SK-N-SH (cell line): Measurements from ENCODE around the gene BAZ1A. TPM values are rescaled to one million over a fixed set of nuclear protein-coding genes. Genes with fewer than 3 reads are reported as not detected.
A peak's percentile ranks its signal among the peaks of the same experiment; 100 is the strongest.

Source experiments
- CTCF ChIA-PET: fragments of 300-600, 350-600 bp; formaldehyde crosslinking; extraction: SDS; loops from one replicate; lab custom pipeline; 2021; lab: Yijun Ruan, JAX
- POLR2A ChIA-PET: fragments of 350-600 bp; sonication (Branson Sonifier 250); formaldehyde crosslinking; extraction: SDS; loops from one replicate; lab custom pipeline; 2020; ENCODE audit warnings: antibody characterized with exemption, inconsistent platforms; lab: Yijun Ruan, JAX
- DNase-seq: peaks from one replicate; pipeline ENCODE4 v3.0.0; 2012
- H2AFZ ChIP-seq: fragments of 200-600 bp; sonication (generic); 2 replicates; pipeline ENCODE4 v1.8.1; 2016; ENCODE audit warnings: antibody characterized with exemption, mild to moderate bottlenecking, low read depth
- H3F3A ChIP-seq: fragments of 200-600 bp; sonication (generic); replicated peaks from 2 replicates; pipeline ENCODE3; 2016; ENCODE audit warnings: antibody characterized with exemption, mild to moderate bottlenecking; ENCODE audit not compliant: insufficient read depth
- H3K27ac ChIP-seq, 2 experiments: fragments of 200-500 bp in 1 of 2; fragments of 200-600 bp in 1 of 2; sonication (Bioruptor generic) in 1 of 2; sonication (generic), shearing (Covaris generic) in 1 of 2; 2 replicates each; pipeline versions ENCODE4 v1.5.1 to v1.6.1; 2014 to 2016; ENCODE audit warnings: low read depth in 2 of 2, inconsistent platforms in 1 of 2, low read length in 1 of 2, mild to moderate bottlenecking in 1 of 2, mixed read lengths in 1 of 2
- H3K27me3 ChIP-seq: fragments of 200-600 bp; sonication (generic), shearing (Covaris generic); 2 replicates; pipeline ENCODE4 v1.6.1; 2016; ENCODE audit warnings: mixed run types; ENCODE audit not compliant: insufficient read depth
- H3K36me3 ChIP-seq, 2 experiments: fragments of 200-500 bp in 1 of 2; fragments of 200-600 bp in 1 of 2; sonication (Bioruptor generic) in 1 of 2; sonication (generic) in 1 of 2; replicated peaks in 1 of 2; 2 replicates each; pipeline versions ENCODE3 to v1.5.1; 2014 to 2016; ENCODE audit warnings: low read length in 1 of 2, mild to moderate bottlenecking in 1 of 2; ENCODE audit not compliant: insufficient read depth in 2 of 2, control insufficient read depth in 1 of 2
- H3K4me1 ChIP-seq, 2 experiments: fragments of 200-500 bp in 1 of 2; fragments of 200-600 bp in 1 of 2; sonication (Bioruptor generic) in 1 of 2; sonication (generic), shearing (Covaris generic) in 1 of 2; 2 replicates each; pipeline versions ENCODE4 v1.5.1 to v1.6.1; 2014 to 2016; ENCODE audit warnings: low read depth in 1 of 2, low read length in 1 of 2, mixed run types in 1 of 2; ENCODE audit not compliant: insufficient read depth in 2 of 2, control insufficient read depth in 1 of 2
- H3K4me2 ChIP-seq: fragments of 200-600 bp; sonication (generic), shearing (Covaris generic); 2 replicates; pipeline ENCODE4 v1.6.1; 2017; ENCODE audit warnings: mixed run types
- H3K4me3 ChIP-seq, 2 experiments: fragments of 200-500 bp in 1 of 2; fragments of 200-600 bp in 1 of 2; sonication (Bioruptor generic) in 1 of 2; sonication (generic), shearing (Covaris generic) in 1 of 2; 2 replicates each; pipeline versions ENCODE4 v1.5.1 to v1.8.1; 2014 to 2016; ENCODE audit warnings: low read depth in 2 of 2, inconsistent platforms in 1 of 2, low read length in 1 of 2, mild to moderate bottlenecking in 1 of 2, mixed read lengths in 1 of 2, moderate library complexity in 1 of 2
- H3K79me2 ChIP-seq: fragments of 200-600 bp; sonication (generic); 2 replicates; pipeline ENCODE4 v1.8.1; 2017; ENCODE audit warnings: mild to moderate bottlenecking; ENCODE audit not compliant: insufficient read depth
- H3K9ac ChIP-seq: fragments of 200-600 bp; sonication (generic); 2 replicates; pipeline ENCODE4 v1.6.1; 2017; ENCODE audit warnings: mixed run types
- H3K9me2 ChIP-seq: fragments of 200-600 bp; sonication (generic); 2 replicates; pipeline ENCODE4 v1.6.1; 2017; ENCODE audit warnings: mixed run types
- H3K9me3 ChIP-seq: fragments of 200-600 bp; sonication (generic); 2 replicates; pipeline ENCODE4 v1.6.1; 2017; ENCODE audit warnings: mixed run types, mild to moderate bottlenecking, moderate library complexity
- H4K20me1 ChIP-seq: fragments of 200-600 bp; sonication (generic); 2 replicates; pipeline ENCODE4 v1.6.1; 2017; ENCODE audit warnings: mild to moderate bottlenecking, mixed run types; ENCODE audit not compliant: insufficient read depth
- GABPA ChIP-seq: IDR thresholded peaks from 2 replicates; pipeline ENCODE4 v1.4.0; 2012; ENCODE audit warnings: low read depth, mild to moderate bottlenecking
- JUND ChIP-seq: IDR thresholded peaks from 2 replicates; pipeline ENCODE4 v1.4.0; 2012
- NFIC ChIP-seq: IDR thresholded peaks from 2 replicates; pipeline ENCODE4 v1.4.0; 2012; ENCODE audit warnings: borderline replicate concordance
- POLR2AphosphoS5 ChIP-seq: IDR thresholded peaks from 2 replicates; pipeline ENCODE4 v1.6.1; 2012; ENCODE audit warnings: low read depth, low read length
- RAD21 ChIP-seq: IDR thresholded peaks from 2 replicates; pipeline ENCODE4 v1.6.1; 2012; ENCODE audit warnings: mild to moderate bottlenecking, low read length
- RCOR1 ChIP-seq: fragments of 150-350 bp; IDR thresholded peaks from 2 replicates; pipeline ENCODE4 v1.6.1; 2017; ENCODE audit warnings: antibody characterized with exemption, low read length
- RFX5 ChIP-seq: IDR thresholded peaks from 2 replicates; pipeline ENCODE4 v1.6.1; 2012; ENCODE audit warnings: mild to moderate bottlenecking, improper control_type of control experiment, low read length
- RXRA ChIP-seq: IDR thresholded peaks from 2 replicates; pipeline ENCODE4 v1.4.0; 2012; ENCODE audit warnings: low read depth, mild to moderate bottlenecking, borderline replicate concordance
- SMC3 ChIP-seq: IDR thresholded peaks from 2 replicates; pipeline ENCODE4 v1.6.1; 2012; ENCODE audit warnings: low read depth, low read length, improper control_type of control experiment
- TCF12 ChIP-seq: IDR thresholded peaks from 2 replicates; pipeline ENCODE4 v1.4.0; 2012
- TEAD4 ChIP-seq: IDR thresholded peaks from 2 replicates; pipeline ENCODE4 v1.4.0; 2012; ENCODE audit warnings: mild to moderate bottlenecking, borderline replicate concordance; ENCODE audit not compliant: insufficient read depth
- USF1 ChIP-seq: IDR thresholded peaks from 2 replicates; pipeline ENCODE4 v1.4.0; 2012; ENCODE audit warnings: low read depth, borderline replicate concordance
- YY1 ChIP-seq: IDR thresholded peaks from 2 replicates; pipeline ENCODE4 v1.4.0; 2012; ENCODE audit warnings: low read depth, mild to moderate bottlenecking
- WGBS: methylation state at CpG from one replicate; pipeline ENCODE4 v1.1.6; 2017; ENCODE audit warnings: low lambda C conversion rate; 5-methylcytosine and 5-hydroxymethylcytosine counted together
- polyA plus RNA-seq, 3 experiments: library from polyadenylated mRNA; depleted of rRNA; stranded (reverse); fragments of >200 nt; gene quantifications; 2 replicates each; pipeline ENCODE4 v1.2.3, GENCODE V29; 2012
- TF ChIP-seq, protein P1 (sequence below): IDR thresholded peaks from 2 replicates; pipeline ENCODE4 v1.6.1; 2012; ENCODE audit warnings: mild to moderate bottlenecking, low read depth, low read length, moderate library complexity
- TF ChIP-seq, protein P2 (sequence below): fragments of 200-600 bp; sonication (generic); IDR thresholded peaks from 2 replicates; pipeline ENCODE4 v1.6.1; 2017; ENCODE audit warnings: antibody characterized with exemption, mild to moderate bottlenecking, moderate library complexity

BAZ1A gene
- polyA plus RNA-seq, 1 of the 3 experiments (the other 2 are of a cell fraction) = 17.4 TPM

- H3K36me3 ChIP-seq = peaks cover 15 to 25% of the 10 kb centered on the region in 2 experiments
- no peak for TF ChIP-seq POLR2AphosphoS5
- no peak for TF ChIP-seq RAD21
- TF ChIP-seq, protein P1, sequence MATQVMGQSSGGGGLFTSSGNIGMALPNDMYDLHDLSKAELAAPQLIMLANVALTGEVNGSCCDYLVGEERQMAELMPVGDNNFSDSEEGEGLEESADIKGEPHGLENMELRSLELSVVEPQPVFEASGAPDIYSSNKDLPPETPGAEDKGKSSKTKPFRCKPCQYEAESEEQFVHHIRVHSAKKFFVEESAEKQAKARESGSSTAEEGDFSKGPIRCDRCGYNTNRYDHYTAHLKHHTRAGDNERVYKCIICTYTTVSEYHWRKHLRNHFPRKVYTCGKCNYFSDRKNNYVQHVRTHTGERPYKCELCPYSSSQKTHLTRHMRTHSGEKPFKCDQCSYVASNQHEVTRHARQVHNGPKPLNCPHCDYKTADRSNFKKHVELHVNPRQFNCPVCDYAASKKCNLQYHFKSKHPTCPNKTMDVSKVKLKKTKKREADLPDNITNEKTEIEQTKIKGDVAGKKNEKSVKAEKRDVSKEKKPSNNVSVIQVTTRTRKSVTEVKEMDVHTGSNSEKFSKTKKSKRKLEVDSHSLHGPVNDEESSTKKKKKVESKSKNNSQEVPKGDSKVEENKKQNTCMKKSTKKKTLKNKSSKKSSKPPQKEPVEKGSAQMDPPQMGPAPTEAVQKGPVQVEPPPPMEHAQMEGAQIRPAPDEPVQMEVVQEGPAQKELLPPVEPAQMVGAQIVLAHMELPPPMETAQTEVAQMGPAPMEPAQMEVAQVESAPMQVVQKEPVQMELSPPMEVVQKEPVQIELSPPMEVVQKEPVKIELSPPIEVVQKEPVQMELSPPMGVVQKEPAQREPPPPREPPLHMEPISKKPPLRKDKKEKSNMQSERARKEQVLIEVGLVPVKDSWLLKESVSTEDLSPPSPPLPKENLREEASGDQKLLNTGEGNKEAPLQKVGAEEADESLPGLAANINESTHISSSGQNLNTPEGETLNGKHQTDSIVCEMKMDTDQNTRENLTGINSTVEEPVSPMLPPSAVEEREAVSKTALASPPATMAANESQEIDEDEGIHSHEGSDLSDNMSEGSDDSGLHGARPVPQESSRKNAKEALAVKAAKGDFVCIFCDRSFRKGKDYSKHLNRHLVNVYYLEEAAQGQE = no peak
- no peak for TF ChIP-seq TCF12
- no peak for TF ChIP-seq USF1
- no peak for TF ChIP-seq YY1
- TF ChIP-seq, protein P2, sequence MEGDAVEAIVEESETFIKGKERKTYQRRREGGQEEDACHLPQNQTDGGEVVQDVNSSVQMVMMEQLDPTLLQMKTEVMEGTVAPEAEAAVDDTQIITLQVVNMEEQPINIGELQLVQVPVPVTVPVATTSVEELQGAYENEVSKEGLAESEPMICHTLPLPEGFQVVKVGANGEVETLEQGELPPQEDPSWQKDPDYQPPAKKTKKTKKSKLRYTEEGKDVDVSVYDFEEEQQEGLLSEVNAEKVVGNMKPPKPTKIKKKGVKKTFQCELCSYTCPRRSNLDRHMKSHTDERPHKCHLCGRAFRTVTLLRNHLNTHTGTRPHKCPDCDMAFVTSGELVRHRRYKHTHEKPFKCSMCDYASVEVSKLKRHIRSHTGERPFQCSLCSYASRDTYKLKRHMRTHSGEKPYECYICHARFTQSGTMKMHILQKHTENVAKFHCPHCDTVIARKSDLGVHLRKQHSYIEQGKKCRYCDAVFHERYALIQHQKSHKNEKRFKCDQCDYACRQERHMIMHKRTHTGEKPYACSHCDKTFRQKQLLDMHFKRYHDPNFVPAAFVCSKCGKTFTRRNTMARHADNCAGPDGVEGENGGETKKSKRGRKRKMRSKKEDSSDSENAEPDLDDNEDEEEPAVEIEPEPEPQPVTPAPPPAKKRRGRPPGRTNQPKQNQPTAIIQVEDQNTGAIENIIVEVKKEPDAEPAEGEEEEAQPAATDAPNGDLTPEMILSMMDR = no peak
- peak; percentile 18; the same call in 1 of the 2 replicates for TF ChIP-seq NFIC
- TF ChIP-seq, all 33 proteins: peak for 1
- Histone ChIP-seq H3K4me2 (peak overlapping the region; percentile 69), H3F3A (peaks cover 58% of the 10 kb centered on the region), H3K9ac (peak overlapping the region; percentile 51; the same call in 1 of the 2 replicates), H3K4me3 (peak overlapping the region in 1 of 2 experiments; percentile 10; a peak in 1 of 4 replicates), H3K79me2 (peaks cover 63% of the 10 kb centered on the region), H3K9me2 (no peaks in the 10 kb centered on the region), H2AFZ (no peak overlapping the region), H3K9me3 (no peaks in the 10 kb centered on the region), H3K27me3 (no peaks in the 10 kb centered on the region), H3K27ac (peak overlapping the region; percentile 81 to 90; a peak in 3 of 4 replicates), H4K20me1 (0 out of 2 replicates have a peak, but pooled peaks cover 3% of the 10 kb centered on the region), H3K4me1 (peaks cover 24 to 27% of the 10 kb centered on the region in 2 experiments)
- 88% methylated on average over 1 of the region's 1 CpG for WGBS
- DNase-seq = no peak
- ChIA-PET POLR2A (no interaction called here), CTCF (interaction anchor here (0.6 to 5.5 kb wide), 5 partner anchors 10 to 623 kb away, joined by 3 to 56 read pairs (median 8); no protein-coding TSS in a partner anchor)
Measured at GRCh38 chr14:34710006-34710405, 165.2 kb downstream of the BAZ1A start.

- TF ChIP-seq JUND (no peak), RFX5 (no peak), RCOR1 (no peak), NFIC (no peak), TEAD4 (no peak), RAD21 (no peak), RXRA (no peak), SMC3 (no peak), GABPA (no peak)
- TF ChIP-seq, protein P1 = no peak
- H3K27ac ChIP-seq = 0 out of 4 replicates have a peak overlapping the region, but pooled peaks of 1 of the 2 experiments have one; percentile 19
- no peak overlapping the region for H3K9ac ChIP-seq
- 0 out of 2 replicates have a peak, but pooled peaks cover 3% of the 10 kb centered on the region for H4K20me1 ChIP-seq
- H3K79me2 ChIP-seq = peaks cover 47% of the 10 kb centered on the region
- H3K9me3 ChIP-seq = no peaks in the 10 kb centered on the region
- CTCF ChIA-PET = interaction anchor here (3.7 kb wide), 1 partner anchor 15 kb away, joined by 20 read pairs; no protein-coding TSS in a partner anchor
- H3K4me2 ChIP-seq = no peak overlapping the region
- H3F3A ChIP-seq = peaks cover 47% of the 10 kb centered on the region
- H3K36me3 ChIP-seq = peaks cover 12 to 25% of the 10 kb centered on the region in 2 experiments
- WGBS = 85% methylated on average over 3 of the region's 3 CpGs
- no peak for DNase-seq
- no peak overlapping the region for H2AFZ ChIP-seq
- no peak overlapping the region for H3K4me3 ChIP-seq
- no peaks in the 10 kb centered on the region for H3K9me2 ChIP-seq
- POLR2A ChIA-PET = no interaction called here
- H3K27me3 ChIP-seq = no peaks in the 10 kb centered on the region
- H3K4me1 ChIP-seq = peaks cover 22 to 24% of the 10 kb centered on the region in 2 experiments; a peak in 3 of 4 replicates
Measured at GRCh38 chr14:34707722-34708121, 167.4 kb downstream of the BAZ1A start.
